GM21717 (cell line): ENCODE data around the gene FILIP1.

Source experiments
- ATAC-seq: cut with Tn5 transposase; IDR thresholded peaks from one replicate; pipeline ENCODE4 v1.9.1; 2021; ENCODE audit warnings: mild to moderate bottlenecking, moderate library complexity; ENCODE audit not compliant: unreplicated experiment

FILIP1 gene

DNA sequence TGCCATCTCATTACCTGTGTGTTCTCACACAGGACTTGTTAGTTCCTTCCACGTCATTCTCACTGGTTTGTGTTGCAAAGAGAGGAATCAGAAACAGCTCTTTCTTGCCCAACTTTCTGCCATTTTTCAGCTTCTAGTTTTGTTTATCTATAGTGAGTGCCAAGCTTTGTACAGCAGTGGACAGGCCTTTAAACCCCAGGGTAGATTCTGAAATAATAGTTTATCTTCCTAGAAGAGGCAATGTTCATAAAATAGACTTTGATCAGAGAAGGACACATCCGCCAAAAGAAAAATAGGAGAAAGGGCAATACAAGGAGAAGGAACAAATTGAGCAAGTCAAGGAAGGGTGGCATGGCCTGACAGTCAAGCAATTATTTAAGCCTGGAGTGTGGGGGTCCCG lies 191.3 kb downstream of the FILIP1 start:
- no peak for ATAC-seq

DNA sequence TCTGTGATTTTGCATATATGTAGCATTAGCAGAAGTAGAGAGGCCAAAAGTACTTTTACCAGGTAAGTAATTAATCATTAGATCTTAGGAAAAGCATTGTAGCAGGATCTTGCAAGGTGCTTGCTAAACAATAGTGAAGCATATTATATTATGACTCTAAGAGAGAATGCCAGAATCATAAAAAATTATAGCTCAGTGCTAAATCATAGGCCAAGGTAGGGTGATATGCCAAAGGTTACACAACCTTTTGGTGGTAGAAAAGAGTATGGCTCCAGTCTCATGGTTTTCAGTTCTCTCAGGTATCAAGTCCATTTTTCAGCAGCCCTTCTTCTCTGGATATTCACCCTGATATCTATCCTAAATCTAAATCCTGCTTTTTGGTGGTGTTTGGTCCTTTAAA lies 192.1 kb downstream of the FILIP1 start:
- no peak for ATAC-seq

DNA sequence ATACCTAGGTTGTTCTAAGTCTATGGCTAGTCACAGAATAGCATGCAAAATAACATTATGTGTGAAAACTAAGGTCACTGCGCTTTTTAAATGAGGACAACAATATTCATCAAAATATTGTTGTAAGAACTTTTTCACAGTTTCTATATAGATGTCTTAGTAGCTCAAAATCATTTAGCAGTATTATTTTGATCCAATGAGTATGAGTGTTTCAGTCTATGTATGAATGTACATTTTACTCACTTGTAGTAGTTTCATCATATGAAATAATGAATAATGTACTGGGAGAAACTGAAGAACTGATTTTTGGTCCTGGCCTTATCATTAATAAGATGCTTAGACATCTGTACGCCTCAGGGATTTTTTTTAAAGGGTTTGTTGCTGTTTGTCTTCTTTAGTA lies 192.5 kb downstream of the FILIP1 start:
- ATAC-seq = no peak

DNA sequence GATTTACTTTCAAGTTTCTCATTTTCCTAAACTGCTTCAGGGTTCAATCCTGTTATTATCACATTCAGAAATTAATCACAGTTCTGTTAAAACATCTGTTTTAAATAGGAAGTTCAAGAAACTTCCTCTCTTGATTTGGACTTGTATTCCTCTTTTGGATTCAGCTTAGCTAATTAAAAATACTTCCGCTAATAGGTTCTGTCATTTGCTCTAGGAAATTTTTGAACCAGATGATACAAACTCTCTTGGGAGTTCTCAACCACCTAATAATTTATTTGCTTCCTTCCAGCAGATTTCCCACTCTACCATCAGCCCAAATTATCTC lies 193.1 kb downstream of the FILIP1 start:
- ATAC-seq = no peak

DNA sequence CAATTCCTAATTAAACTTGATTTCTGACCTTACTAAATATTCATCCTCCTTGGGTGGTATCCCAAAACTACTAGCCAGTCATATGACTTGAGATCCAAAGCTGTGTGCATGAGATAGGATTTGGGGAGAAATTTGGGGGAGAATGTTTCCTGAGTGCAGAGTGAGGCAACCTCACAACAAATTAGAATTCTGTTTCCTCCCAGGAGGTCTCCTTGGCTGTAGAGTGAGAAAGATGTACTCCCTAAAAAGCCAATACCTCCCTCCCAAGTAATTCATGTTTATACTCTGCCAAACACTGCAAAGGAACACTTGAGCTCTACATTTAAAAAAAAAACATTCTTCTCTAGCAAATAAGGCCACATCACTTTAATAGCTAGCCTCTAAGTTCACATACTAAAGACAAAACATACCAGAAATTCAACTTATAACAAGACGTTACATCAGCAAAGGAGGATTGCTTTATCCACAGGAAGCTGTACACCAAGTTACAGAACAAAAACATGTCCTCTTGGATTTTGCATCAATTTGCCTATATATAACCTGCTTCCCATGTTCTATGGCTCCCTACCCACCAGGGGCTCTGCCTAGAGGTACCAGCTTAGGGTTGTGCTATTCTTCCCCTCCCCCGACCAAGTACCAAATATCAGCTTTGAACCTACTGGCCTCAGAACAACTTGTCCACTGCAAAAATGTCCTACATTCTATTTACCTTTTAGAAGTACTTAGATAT lies 193.6 kb downstream of the FILIP1 start:
- no peak for ATAC-seq

DNA sequence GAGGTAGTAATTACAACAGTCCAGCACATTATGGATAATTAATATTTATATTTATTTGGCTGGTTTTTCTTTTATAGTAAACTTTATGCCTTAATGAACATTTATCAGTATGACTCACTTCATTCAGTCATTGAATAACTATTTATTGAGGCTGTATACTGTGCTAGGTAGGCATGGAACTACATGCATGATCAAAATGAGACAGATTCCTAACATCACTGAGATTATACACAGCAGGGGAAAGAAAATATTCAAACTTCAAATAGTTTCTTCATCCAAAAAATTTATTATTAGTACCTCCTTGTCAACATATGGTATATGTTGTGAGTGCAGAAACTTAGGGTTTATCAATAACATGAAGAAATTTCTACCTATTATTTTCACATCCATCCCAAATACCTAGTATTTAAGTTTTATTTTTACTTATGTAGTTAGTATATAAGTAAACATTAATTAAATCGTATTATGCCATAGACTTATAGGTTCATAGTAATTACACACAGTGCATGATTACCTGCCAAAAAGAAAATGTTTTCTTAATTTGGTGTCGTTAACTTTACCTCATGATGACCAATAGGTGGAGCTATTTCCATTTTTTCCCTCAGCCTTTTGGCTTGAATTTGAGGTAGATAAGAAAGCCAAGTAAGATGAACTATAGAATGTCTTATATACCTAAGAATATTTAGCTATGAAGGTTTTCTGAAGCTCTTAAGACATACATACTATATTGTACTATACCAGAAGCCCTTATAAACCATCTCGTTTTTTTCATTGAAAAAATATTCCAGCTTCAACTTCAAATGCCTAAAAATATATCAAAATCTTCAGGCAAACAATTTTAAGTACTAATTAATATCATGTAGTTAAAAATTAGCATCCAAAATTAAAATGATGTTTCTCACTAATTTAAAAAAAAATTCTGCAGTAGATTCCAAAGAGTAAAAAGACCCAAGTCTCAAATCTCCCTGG lies 196.5 kb downstream of the FILIP1 start:
- ATAC-seq = no peak

DNA sequence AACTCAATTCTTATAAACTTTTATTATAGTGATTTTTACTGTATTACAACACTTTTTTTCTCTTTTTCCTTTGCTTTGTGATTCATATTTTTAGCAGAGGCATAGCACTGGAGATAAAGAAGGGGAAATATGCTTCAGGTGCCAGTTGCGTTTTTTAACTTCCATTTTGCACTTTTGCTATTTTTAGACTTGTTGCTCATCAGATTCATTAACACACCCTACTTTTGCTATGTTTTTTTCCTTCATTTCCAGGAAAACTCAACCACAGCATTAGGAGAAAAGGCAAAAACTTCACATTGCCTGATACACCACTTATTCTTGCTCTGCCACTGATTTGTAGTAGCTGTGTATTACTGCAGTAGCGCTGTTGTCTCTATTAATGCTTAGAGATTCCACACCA lies 201.0 kb downstream of the FILIP1 start:
- ATAC-seq = no peak

DNA sequence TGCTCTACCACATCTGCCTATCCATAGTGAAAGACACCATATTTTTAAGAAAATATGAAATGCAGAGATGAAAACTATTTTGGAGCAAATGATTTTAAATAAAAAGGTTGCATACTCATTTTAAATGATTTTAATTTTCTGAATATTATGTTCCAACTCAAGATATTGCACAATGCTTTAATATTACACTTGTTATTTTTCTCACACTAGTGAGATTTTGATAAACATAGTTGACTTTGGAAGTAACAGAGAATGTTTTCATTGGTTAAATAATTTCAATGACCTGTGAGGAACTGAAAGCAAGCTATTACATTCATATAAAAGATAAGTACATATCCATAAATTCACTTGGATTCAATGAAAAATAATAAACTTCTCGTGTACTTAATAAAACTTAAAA lies 201.9 kb downstream of the FILIP1 start:
- ATAC-seq = no peak

DNA sequence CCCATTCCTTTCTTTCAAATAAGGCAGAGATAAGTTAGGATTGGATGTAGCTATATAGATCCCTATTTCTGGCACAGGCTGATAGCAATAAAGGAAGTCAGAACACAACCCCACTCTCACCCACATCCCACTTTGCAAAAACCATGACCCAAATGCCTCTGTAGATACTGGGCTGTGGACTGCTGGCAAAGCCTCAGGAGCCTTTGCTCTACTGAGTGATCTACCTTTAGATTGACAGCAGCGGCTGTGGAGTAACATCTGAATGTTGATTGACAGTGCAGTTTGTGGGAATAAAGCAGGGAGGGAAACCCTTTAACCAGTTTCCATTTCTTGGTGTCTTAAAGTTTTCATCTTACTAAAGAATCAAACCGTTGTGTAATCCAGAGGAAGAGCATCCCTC lies 202.3 kb downstream of the FILIP1 start:
- no peak for ATAC-seq

DNA sequence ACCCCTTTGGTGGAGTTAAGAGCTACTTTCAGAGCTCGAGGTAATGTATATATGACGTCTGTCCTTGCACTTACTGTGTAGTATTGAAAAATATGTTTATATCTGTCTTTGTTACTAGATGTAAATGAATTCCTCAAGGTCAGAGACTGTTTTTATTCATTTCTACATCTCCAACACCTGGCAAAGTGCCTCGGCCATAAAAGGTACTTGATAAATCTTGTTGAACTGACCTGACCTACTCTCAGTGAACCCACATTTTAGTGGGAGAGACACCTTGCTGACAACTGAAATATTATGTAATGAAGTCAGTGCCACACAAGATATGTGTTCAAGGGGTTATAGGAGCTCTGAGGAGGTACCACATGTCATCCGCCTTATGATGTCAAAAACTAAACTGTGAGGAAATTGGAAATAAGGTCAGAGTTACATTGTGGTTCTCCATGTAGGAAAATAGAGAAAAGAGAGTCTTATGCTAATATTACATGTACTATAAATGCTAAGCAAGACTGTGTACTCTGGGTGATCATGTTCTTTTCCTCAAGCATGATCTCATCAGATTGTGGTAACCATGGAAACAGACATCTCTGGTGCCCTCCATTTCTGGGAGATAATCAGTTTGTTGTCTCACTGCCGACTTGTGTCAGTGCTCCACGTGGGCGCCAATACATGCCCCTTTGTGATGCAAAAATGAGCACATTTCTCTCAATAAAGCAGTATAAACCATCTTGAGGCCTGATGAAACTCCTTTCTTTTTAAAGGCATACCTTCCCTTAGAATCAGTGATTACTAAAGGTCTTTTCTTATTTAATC lies 203.3 kb downstream of the FILIP1 start:
- no peak for ATAC-seq

DNA sequence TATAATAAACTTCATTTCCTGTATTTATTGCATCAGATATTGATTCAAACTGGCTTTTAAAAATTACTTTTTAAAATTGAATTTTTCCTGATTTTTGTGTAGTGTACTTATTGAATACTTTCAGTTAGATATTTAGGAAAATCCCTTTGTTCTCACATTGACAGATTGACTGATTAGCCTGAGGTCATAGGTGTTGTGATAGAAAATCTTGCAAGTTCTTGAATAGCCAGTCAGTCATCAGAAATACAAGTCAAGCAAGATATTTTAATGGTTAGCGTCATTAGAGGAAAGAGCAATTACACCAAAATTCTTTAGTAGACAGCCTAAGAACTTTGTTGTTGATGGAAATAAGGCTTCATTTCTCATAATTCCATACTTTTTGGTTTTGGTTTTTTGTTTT lies 205.6 kb downstream of the FILIP1 start:
- no peak for ATAC-seq

DNA sequence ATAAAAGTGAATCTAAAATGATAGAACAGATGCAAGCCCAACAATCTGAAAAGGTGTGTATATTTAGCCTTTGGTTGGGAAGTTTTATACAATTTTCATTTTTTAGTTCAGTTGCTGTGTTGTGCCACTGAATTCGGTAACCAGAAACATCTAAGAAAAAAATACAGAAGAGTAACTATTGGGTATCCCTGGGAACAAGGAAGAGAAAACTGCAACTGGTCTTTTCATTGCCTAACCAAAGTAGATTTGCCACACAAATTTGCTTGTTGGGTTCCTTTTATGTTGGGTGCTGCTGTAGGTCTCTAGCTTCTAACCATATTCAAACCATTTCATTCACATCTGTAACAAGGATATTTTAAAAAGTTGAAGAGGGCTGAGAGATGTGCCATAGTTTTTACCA lies 206.2 kb downstream of the FILIP1 start:
- no peak for ATAC-seq

DNA sequence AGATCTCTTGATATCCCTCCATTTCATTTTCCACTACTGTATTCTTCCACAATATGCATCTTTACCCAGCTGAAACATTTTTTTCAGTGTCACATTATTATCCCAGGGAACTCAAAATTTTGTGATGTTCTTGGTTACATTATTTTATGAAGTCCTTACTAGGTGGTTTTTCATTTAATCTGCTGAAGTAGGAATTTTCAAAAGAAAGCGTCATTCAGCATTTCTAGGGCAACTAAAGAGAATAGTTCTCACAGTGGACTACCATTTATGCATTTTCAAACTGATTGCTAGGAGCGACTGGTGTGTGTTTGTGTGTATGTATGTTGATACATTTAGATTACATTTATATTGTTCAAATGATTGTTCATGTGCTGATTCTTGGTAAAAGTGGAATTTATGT lies 206.6 kb downstream of the FILIP1 start:
- no peak for ATAC-seq

DNA sequence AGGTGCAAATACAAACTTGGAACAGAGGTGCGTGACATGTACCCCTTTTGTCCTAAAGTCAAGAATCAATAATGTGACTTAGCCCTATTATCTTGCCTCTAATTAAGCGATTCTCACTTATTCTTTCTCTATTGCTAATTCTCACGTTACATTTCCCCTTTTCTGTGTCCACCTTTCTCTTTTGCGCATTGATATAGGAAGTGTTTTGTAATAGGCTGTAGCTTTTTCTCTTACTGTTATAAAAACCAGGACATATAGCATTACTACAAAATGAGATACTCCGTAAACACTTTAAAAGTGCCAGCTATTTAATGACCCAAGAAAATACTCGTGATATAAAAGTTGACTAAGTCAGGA lies 208.3 kb downstream of the FILIP1 start:
- ATAC-seq = no peak

DNA sequence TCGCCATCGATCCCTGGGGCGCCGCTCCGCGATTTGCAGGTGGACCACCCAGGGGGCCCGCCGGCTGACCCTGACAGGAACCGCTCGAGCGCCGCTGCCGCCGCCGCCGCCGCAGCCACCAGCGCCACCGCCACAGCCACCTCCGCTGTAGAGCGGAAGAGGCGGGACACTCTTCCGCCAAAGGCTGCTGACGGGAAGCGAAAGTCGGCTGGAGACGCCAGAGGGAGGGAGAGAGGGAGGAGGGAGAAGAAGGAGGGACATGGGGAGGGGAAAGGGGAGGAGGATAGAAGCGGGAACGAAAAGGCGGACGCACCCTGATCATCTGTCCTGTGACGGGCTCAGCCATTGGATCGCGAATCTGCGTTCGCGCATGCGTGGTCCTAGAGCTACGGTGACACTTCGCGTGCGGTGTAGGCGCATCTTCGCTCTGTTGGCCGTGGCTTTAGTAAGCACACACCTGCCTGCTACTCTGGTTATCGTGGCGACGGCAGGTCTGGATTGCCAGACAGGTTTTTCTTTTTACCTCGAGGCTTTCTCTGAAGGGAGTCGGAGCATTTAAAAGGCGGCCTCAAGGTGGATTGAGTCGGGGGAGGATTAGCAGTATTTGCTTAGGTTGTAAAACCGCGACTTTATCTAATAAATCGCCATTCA lies 208.8 kb downstream of the FILIP1 start, which contains the start of gene TMEM30A:
TSS of gene TMEM30A (minus strand) at position 161 of the 651 bp plus-strand sequence. CDS start at position 7, 154 bp downstream.
- peak; percentile 91 for ATAC-seq

DNA sequence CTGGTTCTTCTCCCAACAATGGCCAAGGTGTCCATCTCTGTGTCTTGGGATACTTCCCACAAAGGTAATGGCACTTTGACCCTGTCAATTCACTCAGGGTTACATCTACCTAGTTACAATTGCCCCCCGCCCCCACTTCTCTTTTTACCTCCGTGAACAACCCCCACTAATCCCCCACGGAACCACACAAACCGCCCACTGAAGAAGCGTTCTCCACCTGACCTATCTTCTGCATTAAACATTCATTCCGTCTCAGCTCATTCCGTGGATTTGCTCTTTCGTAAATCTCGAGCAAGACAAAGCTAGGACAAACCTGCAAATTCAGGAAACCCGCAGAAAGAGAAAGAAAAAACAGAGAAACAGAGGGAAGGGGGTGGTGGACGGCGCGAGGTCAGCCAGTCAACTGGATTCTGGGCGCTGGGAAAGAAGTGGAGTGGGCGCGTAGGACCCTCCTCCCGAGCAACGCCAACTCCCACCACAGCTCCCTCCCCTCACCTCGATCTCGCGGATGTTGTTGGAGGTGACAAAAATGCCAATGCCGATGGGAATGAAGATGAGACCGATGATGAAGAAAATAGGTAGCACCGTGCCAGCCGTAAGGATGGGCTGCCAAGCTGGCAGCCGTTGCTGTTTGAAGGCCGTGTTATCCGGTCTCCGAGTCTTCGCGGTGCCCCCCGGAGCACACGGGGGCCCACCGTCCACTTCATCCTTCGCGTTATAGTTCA lies 209.5 kb downstream of the FILIP1 start:
- peak; percentile 22 for ATAC-seq

DNA sequence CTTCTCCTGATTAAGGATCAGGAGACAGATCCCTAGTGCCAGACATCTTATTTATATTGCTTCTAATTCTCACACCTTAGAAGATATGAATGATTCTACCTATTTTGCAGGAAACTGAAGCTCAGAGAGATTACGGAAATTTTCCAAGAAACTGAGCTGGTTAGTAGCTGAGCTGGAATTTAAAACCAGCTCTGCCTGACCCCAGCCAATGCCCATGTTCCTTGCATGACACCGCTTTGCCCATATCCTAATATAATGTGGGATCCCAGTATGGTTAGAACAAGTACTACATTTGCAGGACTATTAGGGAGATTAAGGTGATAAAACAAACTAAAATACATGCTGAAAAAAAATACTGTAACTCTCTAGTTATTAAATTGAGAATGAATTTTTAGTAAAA lies 210.9 kb downstream of the FILIP1 start:
- ATAC-seq = no peak

DNA sequence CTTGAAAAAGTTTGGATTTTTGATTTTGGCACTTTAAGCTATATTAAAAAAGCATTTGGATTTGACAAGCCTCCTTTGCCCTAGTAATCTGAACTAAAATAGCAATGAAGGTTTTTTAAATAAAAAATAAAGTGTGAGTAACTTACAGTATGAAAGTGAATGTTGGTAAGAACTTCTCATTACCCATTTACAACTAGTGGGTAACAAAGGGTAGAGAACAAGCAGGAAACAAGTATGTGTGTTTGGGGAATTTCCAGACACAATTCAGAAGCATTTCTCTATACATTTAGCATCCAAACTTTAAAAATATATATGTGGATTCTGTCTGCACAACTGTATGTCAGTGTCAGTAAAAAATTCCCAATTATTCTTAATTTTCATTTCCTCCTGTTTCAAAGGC lies 211.9 kb downstream of the FILIP1 start:
- no peak for ATAC-seq

DNA sequence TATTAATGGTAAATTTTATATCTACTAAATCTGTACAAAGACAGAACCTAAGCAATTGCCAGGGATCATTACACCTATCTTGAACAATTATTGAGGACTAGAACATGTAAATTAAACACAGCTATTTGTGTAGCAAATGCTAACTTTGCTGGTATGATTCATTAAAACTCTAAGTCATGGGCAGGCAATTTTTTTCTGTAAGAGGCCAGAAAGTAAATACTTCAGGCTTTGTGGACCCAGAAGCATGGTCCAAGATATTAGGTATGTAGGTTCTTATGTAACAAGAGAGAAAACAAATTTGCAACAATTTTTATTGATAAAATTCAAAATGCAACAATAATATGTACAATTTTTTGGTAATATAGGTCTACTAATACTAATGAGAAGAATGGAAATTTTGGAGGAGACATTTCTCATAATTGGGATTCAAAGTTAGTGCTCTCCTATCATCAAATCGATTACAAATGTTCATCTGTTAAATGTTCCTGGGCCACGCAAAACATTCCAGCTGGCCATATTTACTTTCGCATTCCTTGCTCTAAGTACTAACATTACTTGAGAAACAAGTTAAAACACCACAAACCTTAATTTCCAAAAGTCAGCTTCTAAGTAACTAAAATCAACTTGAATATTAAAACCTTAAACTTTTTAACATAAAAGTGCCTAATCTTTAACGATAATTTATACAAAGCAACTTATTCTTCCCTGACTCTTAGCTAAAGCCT lies 213.3 kb downstream of the FILIP1 start:
- no peak for ATAC-seq

DNA sequence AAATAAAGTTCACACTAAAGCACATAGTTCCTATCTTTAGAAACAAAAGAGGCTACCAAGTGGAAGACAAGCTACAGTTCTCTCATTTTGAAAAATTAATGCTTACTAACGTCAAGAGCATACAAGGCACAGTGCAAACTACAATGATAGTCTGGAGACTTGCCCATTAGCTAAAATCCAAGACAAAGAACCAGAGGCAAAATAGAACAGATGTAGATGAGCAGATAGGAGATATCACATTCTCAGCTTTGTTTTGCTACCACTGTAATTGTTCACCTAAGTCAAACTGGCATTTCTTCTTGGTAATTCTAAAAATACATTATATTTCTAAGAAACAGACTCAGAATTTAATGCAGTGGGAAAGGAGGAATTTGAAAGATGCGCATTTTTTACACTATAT lies 214.2 kb downstream of the FILIP1 start:
- ATAC-seq = no peak
